Measurements from ENCODE around the gene ACOX1.
A peak's percentile ranks its signal among the peaks of the same experiment; 100 is the strongest.

The ACOX1 gene

GRCh38 chr17:75978938-75979704 is at the start of gene ACOX1, which contains the start of gene TEN1:
TSS of gene ACOX1 (minus strand) at chr17:75979166. CDS start at chr17:75979073, 93 bp downstream.
TSS of gene TEN1 (plus strand) at chr17:75979240. CDS start at chr17:75986193, 6,953 bp downstream.
- peak; percentile 93 for DNase-seq (ENCODE audit: low spot score)

DNA sequence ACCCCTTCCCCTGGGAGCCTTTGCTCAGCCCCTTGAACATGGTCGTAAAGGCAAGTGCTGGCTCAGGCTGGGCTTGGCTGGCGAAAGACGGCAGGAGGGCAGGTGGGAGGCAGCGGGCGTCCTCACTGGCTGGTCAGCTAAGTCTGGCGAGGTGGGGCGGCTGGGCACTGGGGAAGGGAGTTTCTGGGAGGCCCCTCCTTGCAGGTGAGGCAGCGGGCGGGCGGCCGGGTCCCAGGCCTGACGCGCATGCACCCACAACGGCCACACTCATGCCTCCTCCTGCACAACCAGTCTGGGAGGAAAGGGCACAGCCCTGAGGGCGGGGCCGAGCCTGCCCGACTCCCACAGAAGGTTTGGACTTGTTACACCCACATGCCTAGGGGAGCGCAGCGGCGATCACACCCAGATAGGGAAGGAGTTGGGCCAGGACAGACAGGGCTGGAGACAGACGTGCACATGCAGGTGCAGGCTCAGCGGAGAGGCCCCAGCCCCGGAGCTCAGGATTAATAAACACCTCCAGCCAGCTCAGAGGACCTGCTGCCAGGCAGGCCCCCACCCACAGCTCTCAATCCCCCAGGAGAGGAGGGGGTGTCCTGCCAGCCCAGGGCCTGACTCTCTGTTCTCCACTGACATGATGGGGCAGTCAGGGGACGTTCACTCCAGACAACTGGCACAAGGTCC is 48.3 kb upstream of the ACOX1 start, which contains the start of gene EVPL:
TSS of gene EVPL (minus strand) at position 148 of the 681 bp plus-strand sequence. CDS start at position 40, 108 bp downstream.
- DNase-seq (ENCODE audit: low spot score): no peak

DNA sequence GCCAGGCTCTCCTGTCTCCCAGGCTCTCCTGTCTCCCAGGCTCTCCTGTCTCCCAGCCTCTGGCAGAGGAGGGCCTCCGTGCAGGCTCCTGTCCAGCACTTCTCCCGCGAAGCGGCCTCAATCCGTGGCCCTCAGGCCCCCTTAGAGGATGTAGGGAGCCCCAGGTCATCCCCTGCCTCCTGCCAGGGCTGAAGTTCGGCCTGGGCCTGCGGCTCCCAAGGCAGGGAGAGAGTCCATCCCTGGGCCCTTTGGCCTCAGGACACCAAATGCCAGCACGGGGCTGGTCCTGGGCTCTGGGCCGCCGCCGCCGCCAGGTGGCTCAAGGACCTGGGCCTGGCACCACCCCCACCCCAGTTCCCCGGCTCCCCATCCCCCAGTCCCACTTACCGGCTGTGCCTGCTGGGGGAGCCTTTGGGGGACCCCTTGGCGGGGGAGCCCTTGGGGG is 47.8 kb upstream of the ACOX1 start:
- no peak for DNase-seq (ENCODE audit: low spot score)

DNA sequence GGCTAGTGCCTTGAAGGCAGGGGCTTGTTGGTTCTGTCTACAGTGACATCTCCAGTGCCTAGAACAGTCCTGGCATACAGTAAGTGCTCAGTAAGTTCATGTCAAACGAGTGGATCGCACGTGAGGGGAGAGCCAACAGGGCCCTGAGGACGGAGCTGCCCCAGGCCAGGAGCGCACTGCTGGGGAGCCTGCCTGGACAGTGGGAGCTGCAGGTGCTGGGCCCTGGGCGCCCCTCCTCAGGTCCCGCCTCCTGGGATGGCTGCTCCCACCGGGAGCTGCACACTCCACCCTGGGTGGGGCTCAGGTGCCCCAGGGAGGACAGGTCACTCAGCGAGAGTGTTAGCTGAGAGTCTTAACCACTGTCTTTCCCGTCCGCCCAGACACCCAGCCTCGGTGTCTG is 46.3 kb upstream of the ACOX1 start:
- no peak for DNase-seq (ENCODE audit: low spot score)

- DNase-seq (ENCODE audit: low spot score): no peak
Measured at GRCh38 chr17:76024353-76024752, 45.4 kb upstream of the ACOX1 start.

DNA sequence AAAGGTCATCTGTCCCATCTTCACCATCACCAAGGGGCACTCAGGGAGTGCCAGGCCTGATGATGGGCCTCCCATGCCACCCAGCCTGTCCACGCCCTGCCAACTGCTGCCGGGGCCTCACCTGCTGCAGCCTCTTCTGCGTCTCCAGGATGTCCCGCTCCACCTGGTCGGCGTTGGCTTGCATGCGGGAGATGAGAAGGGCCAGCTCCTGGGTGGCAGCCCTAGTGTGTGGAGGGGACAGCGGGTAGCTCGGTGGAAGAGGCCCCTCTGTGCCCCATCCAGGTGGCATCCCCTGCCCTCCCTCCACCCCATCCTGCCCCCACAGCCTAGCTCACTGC is 44.9 kb upstream of the ACOX1 start:
- no peak for DNase-seq (ENCODE audit: low spot score)

DNA sequence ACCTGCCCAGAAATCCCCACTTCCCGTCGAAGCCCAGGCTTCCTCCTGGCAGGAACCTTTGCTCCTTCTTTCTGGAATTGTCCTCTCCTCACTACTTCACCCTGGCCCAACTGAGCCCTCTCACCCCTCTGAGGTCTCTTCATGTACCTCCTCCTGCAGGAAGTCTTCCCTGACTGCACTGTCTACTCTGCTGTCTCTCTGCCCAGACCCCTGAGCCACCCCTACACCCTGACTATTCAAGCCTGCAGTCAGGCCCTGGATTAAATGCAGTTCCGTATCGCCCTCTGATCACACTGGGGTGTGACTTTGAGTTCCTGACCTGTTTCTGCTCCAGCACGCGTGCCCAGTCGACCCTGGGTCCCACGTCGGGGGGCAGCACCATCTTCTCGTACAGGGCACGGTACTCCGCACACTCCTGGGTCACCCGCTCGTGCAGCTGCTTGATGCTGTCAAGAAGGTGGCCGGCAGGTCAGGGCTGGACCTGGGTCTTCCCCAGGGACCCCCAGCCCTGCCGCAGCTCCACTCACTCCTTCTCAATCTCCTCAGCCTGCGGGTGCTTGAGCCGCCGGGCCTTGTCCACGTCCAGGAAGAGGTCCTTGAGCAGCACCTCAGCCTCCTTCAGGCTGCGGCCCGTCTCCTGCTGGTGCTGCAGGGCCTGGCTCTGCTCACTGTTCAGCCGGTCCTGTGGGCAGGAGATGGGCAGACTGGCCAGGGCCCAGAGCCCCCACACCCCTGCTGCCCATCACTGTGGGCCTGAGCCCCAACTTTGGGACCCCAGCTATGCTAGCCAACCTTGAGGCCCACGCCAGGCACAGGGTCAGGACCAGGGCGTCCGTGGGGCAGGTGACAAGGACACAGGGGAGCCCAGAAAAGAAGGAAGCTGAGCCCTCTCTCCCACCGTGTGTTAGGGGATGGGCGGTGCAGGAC is 44.3 kb upstream of the ACOX1 start:
- no peak for DNase-seq (ENCODE audit: low spot score)

DNA sequence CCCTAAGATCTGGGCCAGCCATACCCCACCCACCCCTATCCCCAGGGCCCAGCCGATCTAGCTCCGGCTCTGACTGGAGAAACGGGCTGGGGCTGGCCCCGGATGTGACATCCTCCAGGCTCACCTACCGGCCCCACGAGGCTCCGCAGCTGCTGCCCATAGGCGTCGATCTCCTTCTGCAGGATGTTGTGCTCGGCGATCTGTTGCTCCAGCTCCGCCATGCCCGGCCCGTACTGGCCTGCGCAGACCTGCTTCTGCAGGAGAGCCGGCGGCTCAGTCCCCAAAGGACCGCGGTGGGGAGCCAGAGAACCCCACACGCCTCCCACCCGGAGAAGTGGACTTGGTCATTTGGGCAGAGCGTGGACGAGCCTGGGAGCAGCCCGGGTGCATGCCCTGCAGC is 43.3 kb upstream of the ACOX1 start:
- no peak for DNase-seq (ENCODE audit: low spot score)

DNA sequence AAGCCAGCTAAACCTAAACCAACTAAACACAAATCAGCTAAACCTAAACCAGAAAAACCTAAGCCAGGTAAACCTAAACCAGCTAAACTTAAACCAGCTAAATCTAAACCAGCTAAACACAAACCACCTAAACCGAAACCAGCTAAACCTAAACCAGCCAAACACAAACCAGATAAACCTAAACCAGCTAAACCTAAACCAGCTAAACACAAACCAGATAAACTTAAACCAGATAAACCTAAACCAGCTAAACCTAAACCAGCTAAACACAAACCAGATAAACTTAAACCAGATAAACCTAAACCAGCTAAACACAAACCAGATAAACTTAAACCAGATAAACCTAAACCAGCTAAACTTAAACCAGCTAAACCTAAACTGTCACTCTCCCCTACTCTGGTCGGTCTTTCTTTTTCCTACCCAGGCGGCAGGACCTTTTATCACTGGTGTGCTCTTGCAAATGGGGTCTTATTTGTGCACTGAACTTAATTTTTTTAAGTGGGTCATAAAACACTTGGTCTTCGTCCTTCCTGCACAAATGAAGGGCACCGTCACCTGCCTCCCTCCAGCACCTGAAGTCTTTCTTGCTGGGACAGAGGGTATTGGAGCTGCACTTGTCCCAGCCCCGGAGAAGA is 41.0 kb upstream of the ACOX1 start:
- no peak for DNase-seq (ENCODE audit: low spot score)

DNA sequence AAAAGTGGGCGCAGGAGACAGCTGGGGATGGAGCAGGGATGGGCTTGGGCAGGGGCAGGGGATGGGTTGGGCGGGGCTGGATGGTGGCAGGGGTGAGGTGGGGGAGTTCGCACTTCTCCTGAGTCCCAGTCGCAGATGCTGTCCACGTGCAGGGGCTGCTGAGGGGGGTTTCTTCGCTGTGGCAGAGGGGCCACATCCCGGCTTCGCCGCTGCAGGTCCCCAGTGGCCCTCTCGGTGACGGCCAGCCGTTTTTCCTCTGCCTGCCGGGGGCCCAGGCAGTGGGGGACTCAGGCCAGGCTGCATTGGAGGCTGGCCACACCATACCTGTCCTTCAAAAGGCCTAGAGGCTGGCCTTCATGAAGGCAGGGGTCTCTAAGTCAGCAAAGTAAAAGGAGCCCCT is 39.8 kb upstream of the ACOX1 start:
- no peak for DNase-seq (ENCODE audit: low spot score)

DNA sequence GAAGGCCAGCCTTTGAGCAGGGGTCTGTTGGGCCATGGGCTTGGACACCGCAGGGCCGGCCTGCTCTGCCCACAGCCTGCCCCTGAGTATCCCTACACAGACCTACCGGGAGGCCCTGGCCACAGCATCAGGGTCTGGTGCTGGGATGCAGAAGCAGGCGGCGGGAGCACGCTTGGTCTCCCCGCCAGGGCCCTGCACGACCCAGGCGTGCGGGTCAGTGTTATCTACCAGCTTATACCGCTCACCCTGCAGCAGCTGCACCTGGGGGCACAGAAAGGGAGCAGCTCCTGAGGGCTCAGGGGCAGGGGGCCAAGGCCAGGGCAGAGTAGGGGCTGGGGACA is 39.3 kb upstream of the ACOX1 start:
- DNase-seq (ENCODE audit: low spot score): no peak

- DNase-seq (ENCODE audit: low spot score): no peak
Measured at GRCh38 chr17:76017481-76018339, 38.7 kb upstream of the ACOX1 start.

- no peak for DNase-seq (ENCODE audit: low spot score)
Measured at GRCh38 chr17:76014925-76015261, 35.9 kb upstream of the ACOX1 start.

DNA sequence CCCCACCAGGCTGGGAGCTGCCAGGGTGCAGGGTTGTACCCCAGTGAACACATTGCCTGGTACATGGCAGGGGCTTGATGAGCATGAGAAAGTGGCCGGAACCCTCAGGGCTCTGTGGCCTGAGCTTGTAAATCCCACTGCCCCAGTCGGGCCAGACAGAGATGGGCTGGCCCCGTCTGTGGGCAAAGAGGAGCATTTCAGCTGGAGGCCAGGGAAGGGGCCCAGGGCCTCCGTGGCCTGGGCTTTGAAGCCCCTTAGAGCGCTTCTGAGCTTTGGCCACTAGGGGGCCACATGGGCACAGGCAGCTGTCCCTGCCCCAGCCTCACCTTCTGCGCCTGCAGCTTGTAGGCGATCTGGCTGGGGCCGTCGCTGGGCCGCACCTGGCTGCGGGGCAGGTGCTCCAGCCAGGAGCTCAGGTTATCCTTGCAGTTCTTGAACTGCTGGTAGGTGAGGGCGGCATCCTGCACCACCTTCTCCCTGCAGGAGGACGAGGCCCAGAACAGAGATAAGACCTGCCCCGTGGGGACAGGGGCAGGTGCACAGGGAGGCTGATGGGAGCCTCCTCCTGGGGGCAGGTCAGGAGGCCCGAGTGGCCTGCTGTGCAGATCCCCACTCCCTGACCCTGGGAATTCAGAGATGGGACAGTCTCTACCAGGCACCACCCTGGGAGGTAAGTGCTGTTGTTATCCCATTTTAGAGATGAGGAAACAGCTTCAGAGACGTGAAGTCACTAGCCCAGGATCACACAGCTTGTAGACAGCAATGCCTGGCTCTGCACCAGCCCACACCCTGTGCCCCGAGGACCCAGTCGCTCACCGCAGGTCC is 35.3 kb upstream of the ACOX1 start:
- peak; percentile 90 for DNase-seq (ENCODE audit: low spot score)

- no peak for DNase-seq (ENCODE audit: low spot score)
Measured at GRCh38 chr17:76013377-76013932, 34.5 kb upstream of the ACOX1 start.

DNA sequence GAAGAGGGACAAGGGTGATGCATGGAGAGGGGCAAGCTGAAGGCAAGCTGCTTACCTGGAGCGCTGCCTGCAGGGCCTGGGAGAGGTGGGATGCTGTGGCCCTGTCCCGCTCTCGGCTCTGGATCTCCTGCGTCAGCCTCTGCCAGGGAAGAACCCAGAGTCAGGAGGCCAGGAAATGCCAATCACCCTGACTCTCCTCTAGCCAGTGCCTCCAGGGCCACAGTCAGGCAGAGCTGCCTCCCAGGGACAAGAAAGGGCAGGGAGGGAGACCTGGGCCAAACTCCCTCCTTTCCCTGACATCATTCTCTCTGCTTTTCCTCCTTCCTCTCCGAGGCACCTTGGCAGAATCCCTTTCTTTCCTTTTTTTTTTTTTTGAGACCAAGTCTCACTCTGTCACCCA is 33.0 kb upstream of the ACOX1 start:
- DNase-seq (ENCODE audit: low spot score): no peak

DNA sequence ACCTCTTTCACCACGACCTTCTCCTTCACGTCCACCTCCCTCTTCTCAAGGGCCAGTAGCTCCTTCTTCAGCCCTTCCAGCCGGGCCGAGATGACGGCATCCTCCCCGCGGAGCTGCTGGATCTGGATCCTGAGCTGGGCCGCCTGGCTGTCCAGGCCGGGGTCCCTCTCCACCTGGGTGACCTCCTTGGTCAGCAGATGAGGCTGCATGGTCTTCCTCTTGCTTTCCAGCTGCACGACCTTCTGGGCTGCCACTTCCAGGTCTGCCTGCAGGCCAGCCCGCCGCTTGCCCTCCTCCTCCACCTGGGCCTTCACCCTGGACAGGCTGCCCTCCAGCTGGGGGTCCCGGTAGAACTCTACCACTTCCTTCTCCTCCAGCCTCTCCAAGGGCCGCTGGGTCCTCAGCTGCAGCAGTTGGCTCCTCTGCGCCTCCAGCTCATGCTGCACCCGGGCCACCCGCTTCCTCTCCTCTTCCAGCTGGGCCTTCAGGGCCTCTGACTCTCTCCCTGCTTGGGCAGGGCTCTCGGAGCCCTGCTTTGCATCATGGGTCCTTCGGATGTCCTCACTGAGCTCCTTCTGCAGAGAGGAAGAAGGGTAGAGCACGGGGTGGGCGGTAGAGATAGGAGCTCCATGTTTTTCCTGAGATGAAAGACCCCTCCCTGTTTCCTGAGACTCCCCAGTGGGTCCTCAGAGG is 31.1 kb upstream of the ACOX1 start:
- no peak for DNase-seq (ENCODE audit: low spot score)

GRCh38 chr17:76009447-76009846 is 30.5 kb upstream of the ACOX1 start:
- DNase-seq (ENCODE audit: low spot score): no peak

Data from AG08396 (cell line).